ENCODE data around the gene KIAA0513.

KIAA0513 gene

GRCh38 chr16:85027349-85027957, at the start of gene KIAA0513:
Gene KIAA0513 (plus strand): TSS chr16:85027795. CDS start chr16:85067072, 39,277 bp downstream.
- Mint-ChIP-seq H3K4me3 (peak within 1 kb of the TSS; percentile 84), H3K27ac (peak within 1 kb of the TSS; percentile 90), H3K9me3 (no peaks in the 10 kb centered on the region), H3K4me1 (peaks cover 24% of the 10 kb centered on the region), H3K36me3 (peaks cover 15% of the 10 kb centered on the region)
- ATAC-seq (peak; percentile 65), DNase-seq (ENCODE audit: low spot score in 2 of 2) (peak; percentile 98 to 99)

DNA sequence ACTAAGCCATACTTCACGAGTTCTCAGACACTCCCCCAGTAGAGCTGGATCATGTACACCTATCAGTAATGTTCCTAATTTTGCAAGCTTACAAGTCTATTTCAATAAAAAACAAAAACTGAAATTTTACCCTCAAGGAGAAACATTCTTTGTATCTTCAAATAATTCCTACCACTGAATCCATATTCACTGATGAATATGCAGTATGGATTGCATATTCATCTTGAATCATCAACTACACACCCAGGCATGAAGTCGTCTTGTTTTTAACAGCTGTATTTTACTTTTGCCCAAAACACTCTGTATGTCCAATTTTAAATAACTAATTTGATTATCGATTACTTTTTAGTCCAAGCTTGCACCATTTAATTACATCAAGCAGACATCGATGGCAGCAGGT, 48.1 kb upstream of the KIAA0513 start:
- DNase-seq (ENCODE audit: low spot score in 2 of 2) (no peak), ATAC-seq (no peak)
- H3K9me3 Mint-ChIP-seq = no peaks in the 10 kb centered on the region
- no peak overlapping the region for H3K4me3 Mint-ChIP-seq
- H3K27ac Mint-ChIP-seq = no peak overlapping the region
- peaks cover 6% of the 10 kb centered on the region for H3K4me1 Mint-ChIP-seq
- peaks cover 97% of the 10 kb centered on the region for H3K36me3 Mint-ChIP-seq

- Mint-ChIP-seq H3K4me3 (no peak overlapping the region), H3K27ac (no peak overlapping the region), H3K36me3 (peaks cover 94% of the 10 kb centered on the region), H3K9me3 (no peaks in the 10 kb centered on the region), H3K4me1 (peaks cover 6% of the 10 kb centered on the region)
- DNase-seq (ENCODE audit: low spot score in 2 of 2) = no peak
- no peak for ATAC-seq
These were observed 45.2 kb upstream of the KIAA0513 start for GRCh38 chr16:84982434-84982833.

GRCh38 chr16:84985079-84986065, 42.2 kb upstream of the KIAA0513 start:
- Mint-ChIP-seq H3K4me1 (peaks cover 6% of the 10 kb centered on the region), H3K9me3 (no peaks in the 10 kb centered on the region), H3K27ac (peak overlapping the region; percentile 77), H3K36me3 (peaks cover 94% of the 10 kb centered on the region), H3K4me3 (no peak overlapping the region)
- no peak for ATAC-seq
- no peak for DNase-seq (ENCODE audit: low spot score in 2 of 2)

GRCh38 chr16:84986102-84986501, 41.5 kb upstream of the KIAA0513 start:
- no peaks in the 10 kb centered on the region for H3K9me3 Mint-ChIP-seq
- no peak overlapping the region for H3K4me3 Mint-ChIP-seq
- no peak for ATAC-seq
- no peak for DNase-seq (ENCODE audit: low spot score in 2 of 2)
- H3K27ac Mint-ChIP-seq = peak overlapping the region; percentile 77
- no peaks in the 10 kb centered on the region for H3K4me1 Mint-ChIP-seq
- peaks cover 94% of the 10 kb centered on the region for H3K36me3 Mint-ChIP-seq

- H3K9me3 Mint-ChIP-seq = no peaks in the 10 kb centered on the region
- peaks cover 94% of the 10 kb centered on the region for H3K36me3 Mint-ChIP-seq
- no peak for ATAC-seq
- H3K4me1 Mint-ChIP-seq = no peaks in the 10 kb centered on the region
- no peak overlapping the region for H3K4me3 Mint-ChIP-seq
- H3K27ac Mint-ChIP-seq = peak overlapping the region; percentile 77
- no peak for DNase-seq (ENCODE audit: low spot score in 2 of 2)
These were observed 40.7 kb upstream of the KIAA0513 start for GRCh38 chr16:84986879-84987278.

DNA sequence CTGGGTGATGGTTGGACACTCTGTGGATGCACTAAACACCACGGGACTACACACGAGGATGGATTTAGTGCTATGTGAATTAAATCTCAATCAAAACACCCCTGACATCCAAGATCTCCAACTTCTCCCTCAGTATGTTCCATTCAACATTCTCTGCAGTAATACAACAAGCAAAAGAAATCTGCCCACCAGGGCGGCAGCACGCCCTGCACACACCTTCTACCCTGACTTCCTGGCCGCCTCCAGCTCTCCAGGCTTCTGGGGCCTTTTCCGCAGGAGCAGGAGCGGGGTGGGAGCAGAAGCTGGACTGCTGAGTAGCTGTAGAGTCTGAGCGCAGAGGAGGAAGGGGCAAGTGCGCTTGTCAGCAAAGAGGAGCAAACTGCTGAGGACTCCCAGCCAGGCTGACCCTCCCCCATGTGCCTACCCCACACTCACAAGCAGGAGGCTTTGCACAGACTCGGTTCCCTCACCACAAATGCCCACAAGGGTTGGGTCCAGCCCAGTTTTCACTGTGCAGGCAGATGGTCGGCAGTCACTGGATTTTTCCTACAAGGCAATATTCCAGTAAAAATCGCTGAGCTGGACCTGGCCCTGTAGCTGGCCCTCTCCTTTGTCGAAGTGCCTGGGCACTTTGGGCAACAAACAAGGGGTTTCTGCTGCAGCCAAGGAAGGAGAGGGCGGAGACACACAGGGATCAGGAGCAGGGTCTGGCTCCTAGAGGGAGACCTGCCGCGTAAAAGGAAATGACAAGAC, 39.1 kb upstream of the KIAA0513 start:
- Mint-ChIP-seq H3K4me3 (no peak overlapping the region), H3K36me3 (peaks cover 94% of the 10 kb centered on the region), H3K27ac (peak overlapping the region; percentile 48), H3K9me3 (no peaks in the 10 kb centered on the region), H3K4me1 (no peaks in the 10 kb centered on the region)
- DNase-seq (ENCODE audit: low spot score in 2 of 2) (no peak), ATAC-seq (no peak)

- DNase-seq (ENCODE audit: low spot score in 2 of 2) = no peak
- no peak overlapping the region for H3K4me3 Mint-ChIP-seq
- H3K9me3 Mint-ChIP-seq = no peaks in the 10 kb centered on the region
- peak overlapping the region; percentile 86 for H3K27ac Mint-ChIP-seq
- H3K36me3 Mint-ChIP-seq = peaks cover 97% of the 10 kb centered on the region
- no peak for ATAC-seq
- no peaks in the 10 kb centered on the region for H3K4me1 Mint-ChIP-seq
These were observed 37.6 kb upstream of the KIAA0513 start for GRCh38 chr16:84989749-84990620.

DNA sequence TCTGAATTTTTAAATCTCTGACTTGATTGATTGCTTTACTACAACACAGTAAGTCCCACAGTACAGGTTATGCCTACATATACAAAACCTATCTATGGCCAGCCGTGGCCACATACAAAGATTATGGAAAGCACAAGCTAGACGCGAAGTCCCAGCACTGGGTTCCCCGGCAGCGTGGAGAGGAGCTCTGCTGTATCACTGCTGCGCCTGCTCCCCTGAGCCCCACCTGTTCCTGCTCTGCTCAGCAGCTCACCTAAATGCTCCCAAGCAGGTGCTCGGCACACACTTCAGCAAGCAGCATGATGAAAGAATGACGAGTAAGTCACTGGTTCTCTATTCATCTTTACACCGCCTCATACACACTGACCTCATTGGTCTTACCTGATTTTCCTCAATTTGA, 36.8 kb upstream of the KIAA0513 start:
- DNase-seq (ENCODE audit: low spot score in 2 of 2) = no peak
- Mint-ChIP-seq H3K36me3 (peaks cover 97% of the 10 kb centered on the region), H3K9me3 (no peaks in the 10 kb centered on the region), H3K4me3 (no peak overlapping the region), H3K4me1 (peaks cover 7% of the 10 kb centered on the region), H3K27ac (no peak overlapping the region)
- ATAC-seq = no peak

DNA sequence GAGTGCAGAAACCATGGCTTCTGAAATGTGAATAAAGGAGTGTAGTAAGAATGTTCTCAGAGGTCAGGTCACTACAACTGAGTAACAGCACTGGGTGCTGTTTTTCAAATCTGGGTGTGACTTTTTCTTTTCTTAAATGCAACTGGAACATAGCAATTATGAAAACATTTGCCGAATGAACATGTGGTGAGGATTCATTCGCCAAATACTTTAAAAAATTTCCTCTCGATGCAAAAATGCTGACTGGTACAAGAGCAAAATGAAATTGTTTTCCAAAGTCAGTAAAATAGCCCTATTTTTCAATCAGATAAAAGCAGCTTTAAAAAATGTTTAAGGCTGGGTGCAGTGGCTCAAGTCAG, 34.9 kb upstream of the KIAA0513 start:
- peaks cover 13% of the 10 kb centered on the region for H3K4me1 Mint-ChIP-seq
- no peak overlapping the region for H3K27ac Mint-ChIP-seq
- peaks cover 96% of the 10 kb centered on the region for H3K36me3 Mint-ChIP-seq
- DNase-seq (ENCODE audit: low spot score in 2 of 2) (no peak), ATAC-seq (no peak)
- no peaks in the 10 kb centered on the region for H3K9me3 Mint-ChIP-seq
- no peak overlapping the region for H3K4me3 Mint-ChIP-seq

DNA sequence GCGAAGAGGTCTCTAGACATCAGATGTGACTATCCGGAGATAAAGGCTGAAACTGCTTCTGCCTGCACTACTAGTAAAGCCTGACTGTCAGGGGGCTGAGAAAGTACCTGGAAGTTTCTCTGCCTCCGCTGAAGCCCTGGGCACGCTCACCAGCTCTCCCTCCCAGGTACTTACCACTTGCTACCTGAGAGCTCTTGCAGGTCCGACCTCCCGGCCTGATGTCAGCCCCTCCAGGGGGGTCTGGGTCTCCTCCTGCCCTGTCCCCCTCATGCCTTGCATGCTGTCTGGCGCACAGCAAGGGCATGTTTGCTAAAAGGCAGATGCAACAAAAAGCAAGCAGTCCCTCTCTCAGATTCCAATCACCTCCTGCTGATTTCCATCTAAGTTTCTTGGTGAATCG, 33.7 kb upstream of the KIAA0513 start:
- Mint-ChIP-seq H3K9me3 (no peaks in the 10 kb centered on the region), H3K36me3 (peaks cover 89% of the 10 kb centered on the region), H3K4me3 (no peak overlapping the region), H3K4me1 (peaks cover 13% of the 10 kb centered on the region), H3K27ac (no peak overlapping the region)
- DNase-seq (ENCODE audit: low spot score in 2 of 2) = no peak
- no peak for ATAC-seq

DNA sequence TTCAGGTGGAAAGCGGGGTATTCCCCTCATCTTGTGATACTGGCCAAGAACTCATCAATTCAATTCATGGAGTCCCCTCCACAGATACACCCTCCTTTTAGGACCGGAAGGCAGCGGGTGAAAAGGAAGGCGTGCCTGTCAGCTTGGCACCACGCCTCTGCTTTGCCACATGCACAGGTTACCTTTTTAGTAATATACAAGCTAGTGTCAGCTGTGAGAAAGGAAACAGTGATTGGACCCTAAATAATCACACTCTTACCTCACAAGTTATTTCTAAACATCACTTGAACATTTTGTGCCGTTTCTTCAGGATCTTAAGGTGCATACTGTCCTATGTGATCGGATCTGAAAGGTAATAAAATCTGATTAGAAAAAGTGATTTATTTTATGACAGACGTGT, 31.9 kb upstream of the KIAA0513 start:
- Mint-ChIP-seq H3K4me1 (peaks cover 16% of the 10 kb centered on the region), H3K9me3 (no peaks in the 10 kb centered on the region), H3K36me3 (peaks cover 89% of the 10 kb centered on the region), H3K4me3 (no peak overlapping the region), H3K27ac (no peak overlapping the region)
- ATAC-seq (peak; percentile 83), DNase-seq (ENCODE audit: low spot score in 2 of 2) (no peak)

DNA sequence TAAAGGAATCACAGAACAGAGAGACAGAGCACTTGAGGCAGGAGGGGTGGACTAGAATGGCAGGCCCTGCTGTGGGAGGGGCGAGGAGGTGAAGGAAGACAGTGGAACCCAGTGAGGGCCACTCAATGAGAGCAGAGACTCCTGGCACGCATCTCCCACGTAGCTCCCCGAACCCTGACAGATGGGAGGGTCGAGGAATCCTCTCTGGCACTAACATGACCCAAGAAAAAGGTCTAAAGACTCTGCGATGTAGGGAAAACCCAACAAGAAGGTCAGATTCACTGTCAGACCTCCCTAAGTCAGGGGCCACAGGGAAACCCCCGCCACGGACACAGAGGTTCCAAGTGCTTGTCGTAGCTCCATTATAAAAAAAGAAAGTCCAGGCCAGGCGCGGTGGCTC, 31.2 kb upstream of the KIAA0513 start:
- H3K9me3 Mint-ChIP-seq = no peaks in the 10 kb centered on the region
- no peak for DNase-seq (ENCODE audit: low spot score in 2 of 2)
- H3K36me3 Mint-ChIP-seq = peaks cover 85% of the 10 kb centered on the region
- no peak overlapping the region for H3K4me3 Mint-ChIP-seq
- H3K4me1 Mint-ChIP-seq = peaks cover 19% of the 10 kb centered on the region
- H3K27ac Mint-ChIP-seq = no peak overlapping the region
- ATAC-seq = no peak

GRCh38 chr16:84999200-84999599, 28.4 kb upstream of the KIAA0513 start:
- peaks cover 43% of the 10 kb centered on the region for H3K4me1 Mint-ChIP-seq
- peak overlapping the region; percentile 7 for H3K27ac Mint-ChIP-seq

More at GRCh38 chr16:84999200-84999599, 28.4 kb upstream of the KIAA0513 start:
- Mint-ChIP-seq H3K36me3 (peaks cover 56% of the 10 kb centered on the region), H3K9me3 (no peaks in the 10 kb centered on the region), H3K4me3 (no peak overlapping the region)
- DNase-seq (ENCODE audit: low spot score in 2 of 2) (no peak), ATAC-seq (no peak)
